Caki2 (cell line): ENCODE measurements around the gene EPM2A. TPM values are rescaled to one million over a fixed set of nuclear protein-coding genes. Genes with fewer than 3 reads are reported as not detected.

Experiments
- DNase-seq: peaks from one replicate; pipeline ENCODE4 v3.0.0-alpha.2; 2015; ENCODE audit warnings: low read depth
- in situ Hi-C: cut with HindIII; loops from 2 replicates; pipeline ENCODE4 v1.10.0; 2016; ENCODE audit warnings: low sequenced_read_pairs, low pct_unique_long_range_greater_than_20kb, mixed read lengths
- total RNA-seq: library from RNA; depleted of rRNA; stranded (reverse); fragments of >200 nt; shearing (Covaris generic); gene quantifications from 2 replicates; pipeline ENCODE4 v1.2.3, GENCODE V29; 2014; ENCODE audit warnings: low replicate concordance

The EPM2A gene
- total RNA-seq, 1 experiment from 2014 or later = 6.2 TPM

- in situ Hi-C loops = no loop called here
- no peak for DNase-seq
These were observed 102.3 kb downstream of the EPM2A start for GRCh38 chr6:145632971-145633370.

- in situ Hi-C loops = no loop called here
These were observed 103.9 kb downstream of the EPM2A start for GRCh38 chr6:145631374-145631773.

DNA sequence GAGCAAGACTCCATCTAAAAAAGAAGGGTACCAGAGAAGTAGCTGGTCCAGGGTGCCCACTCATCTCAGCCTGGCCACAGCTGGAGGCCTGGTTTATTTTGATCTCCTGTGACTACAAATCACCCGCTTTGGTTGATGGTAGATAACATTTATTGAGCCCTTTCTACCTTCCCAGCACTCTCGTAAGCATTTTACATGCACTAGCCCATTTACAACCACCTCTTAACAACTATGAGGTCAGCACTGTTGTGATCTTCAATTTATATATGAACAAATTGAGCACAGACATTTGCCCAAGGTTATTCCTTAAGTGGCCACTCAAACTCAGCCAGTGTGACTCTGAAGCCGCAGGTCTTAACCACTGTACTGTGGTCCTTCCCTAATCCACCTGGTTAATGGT is 104.7 kb downstream of the EPM2A start:
- in situ Hi-C loops = no loop called here
- DNase-seq = no peak

More at GRCh38 chr6:145631374-145631773, 103.9 kb downstream of the EPM2A start:
- DNase-seq = no peak

- DNase-seq = no peak
- in situ Hi-C loops = no loop called here
These were observed 105.8 kb downstream of the EPM2A start for GRCh38 chr6:145629478-145629877.

DNA sequence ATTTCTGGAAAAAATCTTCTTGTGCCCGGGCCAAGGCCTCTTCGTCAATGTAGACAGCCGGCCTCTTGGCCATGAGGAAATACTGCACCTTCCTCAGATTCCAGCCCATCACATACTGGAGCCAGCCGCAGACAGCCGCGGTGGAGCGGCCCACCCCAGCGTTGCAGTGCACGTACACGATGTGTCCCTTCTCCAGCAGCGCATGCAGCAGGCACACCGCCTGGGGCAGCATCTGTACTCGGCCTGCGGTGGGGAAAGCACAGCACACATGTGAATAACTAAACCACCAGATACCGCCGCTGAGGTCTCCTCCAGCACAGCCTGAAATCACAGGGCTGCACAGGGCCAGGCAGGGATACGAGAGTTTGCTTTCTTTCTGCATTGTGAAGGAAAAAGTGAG is 107.9 kb downstream of the EPM2A start:
- DNase-seq = no peak
- in situ Hi-C loops = no loop called here

GRCh38 chr6:145626857-145627256 is 108.5 kb downstream of the EPM2A start:
- DNase-seq = no peak
- in situ Hi-C loops = no loop called here

- in situ Hi-C loops = no loop called here
- no peak for DNase-seq
These were observed 112.1 kb downstream of the EPM2A start for GRCh38 chr6:145623231-145623630.

DNA sequence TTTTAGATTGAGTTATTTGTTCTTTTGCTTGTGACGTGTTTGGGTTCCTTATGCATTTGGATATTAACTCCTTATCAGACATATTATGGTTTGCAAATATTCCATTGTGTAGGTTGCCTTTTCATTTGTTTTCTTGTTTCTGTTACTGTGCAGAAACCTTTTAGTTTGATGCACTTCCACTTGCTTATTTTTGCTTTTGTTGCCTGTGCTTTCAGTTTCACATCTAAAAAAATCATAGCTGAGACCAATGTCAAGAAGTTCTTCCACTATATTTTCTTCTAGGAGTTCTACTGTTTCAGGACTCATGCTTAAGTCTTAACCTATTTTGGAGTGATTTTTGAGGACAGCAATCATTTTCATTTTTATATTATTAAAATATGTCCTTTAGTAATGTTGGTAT is 113.5 kb downstream of the EPM2A start:
- no peak for DNase-seq
- in situ Hi-C loops = no loop called here

GRCh38 chr6:145620088-145620487 is 115.2 kb downstream of the EPM2A start:
- in situ Hi-C loops = no loop called here
- no peak for DNase-seq

DNA sequence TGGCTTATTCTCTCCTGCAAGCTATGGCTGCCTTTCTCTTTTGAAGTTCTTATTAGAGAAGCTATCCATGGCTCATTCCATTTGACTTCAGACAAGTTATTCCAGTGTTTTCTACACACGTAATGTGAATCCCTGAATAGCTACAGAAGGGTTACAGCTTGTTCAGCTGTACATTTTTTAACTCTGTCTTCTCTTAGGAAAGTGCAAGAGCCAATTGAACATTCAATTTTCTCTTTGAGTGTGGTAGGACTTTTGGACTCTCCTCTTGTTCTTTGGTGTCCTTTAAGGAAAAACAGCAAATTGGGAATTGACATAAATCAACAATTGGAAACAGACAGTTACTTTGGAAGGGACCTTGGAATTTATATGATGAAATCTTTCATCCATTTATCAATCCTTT is 125.8 kb downstream of the EPM2A start:
- DNase-seq = no peak
- in situ Hi-C loops = no loop called here

DNA sequence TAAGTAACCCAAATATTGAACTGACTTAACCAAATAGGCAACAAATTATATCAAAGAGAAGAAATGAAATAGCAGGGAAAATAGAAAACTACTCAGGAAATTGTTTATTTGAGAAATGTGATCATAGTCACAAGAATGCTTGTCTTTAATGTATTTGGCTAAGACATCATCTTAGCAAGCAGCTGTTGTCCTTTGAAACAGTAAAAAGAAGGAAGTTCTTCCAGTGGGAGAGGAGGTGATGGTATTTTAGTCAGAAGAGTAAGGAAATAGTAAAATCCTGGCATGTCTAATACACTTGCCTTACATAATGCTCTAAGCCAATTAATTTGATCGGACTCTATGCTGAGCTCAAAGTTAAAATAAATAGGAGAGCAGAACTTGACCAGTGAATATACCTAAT is 126.5 kb downstream of the EPM2A start:
- in situ Hi-C loops = no loop called here
- no peak for DNase-seq

DNA sequence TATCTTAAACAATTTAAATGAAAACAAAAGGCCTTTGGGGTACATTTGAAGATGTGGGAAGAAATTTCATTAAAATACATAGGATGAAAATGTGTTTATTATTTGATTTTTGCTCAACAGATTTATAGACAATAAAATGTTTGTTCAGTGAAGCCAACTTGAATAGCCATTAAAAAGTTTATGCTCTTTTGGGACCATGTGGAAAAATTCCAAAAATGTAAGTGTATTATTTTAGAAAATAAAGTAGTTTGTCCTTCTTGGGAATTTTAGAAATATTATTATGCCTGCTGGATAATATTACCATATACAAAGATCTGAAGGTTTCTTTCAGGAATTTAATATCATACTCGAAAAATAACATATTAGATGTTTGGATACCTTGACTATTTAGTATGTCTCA is 131.3 kb downstream of the EPM2A start:
- no peak for DNase-seq
- in situ Hi-C loops = no loop called here

GRCh38 chr6:145603424-145603833 is 131.9 kb downstream of the EPM2A start:
- in situ Hi-C loops = no loop called here
- DNase-seq = no peak

- no peak for DNase-seq
- in situ Hi-C loops = no loop called here
These were observed 132.5 kb downstream of the EPM2A start for GRCh38 chr6:145602726-145603326.

DNA sequence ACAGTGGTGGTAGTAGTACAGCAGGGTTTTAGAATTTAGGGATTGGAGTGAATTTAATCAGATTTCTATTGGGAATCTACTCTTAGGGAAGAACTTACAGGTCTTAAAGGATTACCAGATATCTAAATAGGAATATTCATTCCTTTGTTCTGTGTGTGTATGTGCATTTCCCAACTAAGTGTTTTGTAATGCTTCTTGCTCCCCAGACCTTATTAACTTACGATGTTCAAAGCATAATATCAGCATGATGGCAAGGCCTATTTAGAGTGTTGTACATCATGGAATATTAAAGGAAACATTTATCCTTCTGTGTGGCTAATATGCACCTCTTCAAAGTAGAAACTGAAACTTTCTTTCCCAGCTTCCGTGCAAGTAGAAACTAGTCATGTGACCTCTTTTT is 133.9 kb downstream of the EPM2A start:
- DNase-seq = no peak
- in situ Hi-C loops = no loop called here

DNA sequence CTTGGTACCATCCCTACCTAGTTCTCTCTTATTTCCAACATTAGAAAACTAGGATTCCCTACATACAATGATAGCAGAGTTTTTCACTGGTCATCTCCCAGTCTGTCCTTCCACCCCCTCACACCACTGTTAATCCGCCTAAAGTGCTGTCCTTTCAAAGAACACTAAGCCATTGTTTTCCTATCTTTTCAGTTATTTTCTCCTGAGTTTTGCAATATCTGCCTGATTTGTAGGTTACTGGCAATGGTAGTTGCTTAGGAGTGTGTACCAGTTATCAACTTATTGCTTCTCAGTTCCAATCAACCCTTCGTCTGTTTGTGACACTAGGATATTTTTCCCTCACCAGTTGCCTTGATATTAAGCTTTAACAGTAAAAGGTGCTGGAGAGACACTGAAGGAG is 135.0 kb downstream of the EPM2A start:
- in situ Hi-C loops = no loop called here
- no peak for DNase-seq

DNA sequence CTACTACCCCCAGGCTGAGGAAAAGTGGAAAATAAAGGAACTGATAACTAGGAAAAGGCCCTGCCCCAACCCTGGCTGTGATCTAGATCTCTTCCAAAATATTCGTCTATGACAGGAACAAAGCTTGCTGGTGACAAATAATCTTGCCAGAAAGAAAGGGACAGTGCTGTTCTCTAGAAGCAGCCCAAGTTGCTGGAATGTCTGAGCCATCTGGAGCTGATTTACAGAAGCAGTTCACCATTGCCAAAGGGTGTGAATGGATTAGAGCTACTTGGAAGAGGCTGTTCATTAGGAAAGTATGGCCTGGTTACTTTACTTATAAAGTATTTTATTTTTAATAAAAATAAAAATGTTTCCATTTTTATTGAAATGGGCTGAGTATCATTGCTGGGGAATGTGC is 146.3 kb downstream of the EPM2A start:
- in situ Hi-C loops = no loop called here
- DNase-seq = no peak

DNA sequence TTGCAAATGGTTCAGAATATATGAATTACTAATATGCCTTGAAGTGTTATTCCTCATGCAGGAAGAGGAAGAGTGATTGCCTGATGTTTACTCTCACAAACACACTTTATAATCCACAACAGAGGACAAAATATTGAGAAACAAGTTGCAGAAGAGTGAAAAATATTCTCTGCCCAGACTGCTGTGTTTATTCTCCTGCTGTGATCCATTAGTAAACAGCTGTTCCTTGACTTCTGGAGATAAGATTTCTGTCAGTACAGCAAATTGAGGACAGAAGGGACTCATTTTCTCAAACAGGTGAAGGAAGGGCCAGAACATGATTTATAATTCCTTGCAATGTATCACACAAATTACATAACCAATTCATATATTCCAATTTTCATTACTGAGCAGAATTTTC is 148.0 kb downstream of the EPM2A start:
- in situ Hi-C loops = no loop called here
- DNase-seq = no peak

- in situ Hi-C loops = no loop called here
- DNase-seq = no peak
These were observed 151.6 kb downstream of the EPM2A start for GRCh38 chr6:145583753-145584152.
